IMR-90 (cell line): ENCODE results near the gene ITPR2. TPM values are rescaled to one million over a fixed set of nuclear protein-coding genes. Genes with fewer than 3 reads are reported as not detected.

ENCODE experiments used
- ATAC-seq: fragments of 200-7000 bp; cut with Tn5 transposase; 2 replicates; pipeline ENCODE4 v1.9.1; 2020; ENCODE audit warnings: low read depth, mild to moderate bottlenecking, moderate library complexity
- BruUV-seq: library from RNA; stranded (reverse); fragments of 400-500 nt; replicated peaks from 2 replicates; lab custom pipeline; 2021; lab: Mats Ljungman, UMichigan
- CTCF ChIA-PET: fragments of 300-600 bp; formaldehyde crosslinking; extraction: SDS; loops from one replicate; lab custom pipeline; 2021; ENCODE audit warnings: antibody characterized with exemption; lab: Yijun Ruan, JAX
- POLR2A ChIA-PET: fragments of 300-600 bp; sonication (Branson Sonifier 250); formaldehyde crosslinking; loops from one replicate; lab custom pipeline; 2022; ENCODE audit warnings: antibody characterized with exemption; ENCODE audit not compliant: unreplicated experiment; lab: Charles Lee
- DNase-seq: peaks from one replicate; pipeline ENCODE4 v3.0.0; 2013
- H2AFZ ChIP-seq: replicated peaks from 2 replicates; pipeline ENCODE3; 2013; ENCODE audit warnings: low read length, mild to moderate bottlenecking; ENCODE audit not compliant: poor library complexity
- H2AK5ac ChIP-seq: 2 replicates; pipeline ENCODE4 v1.6.1; 2013; ENCODE audit warnings: low read depth, low read length, inconsistent platforms
- H2AK9ac ChIP-seq: replicated peaks from 2 replicates; pipeline ENCODE3; 2013; ENCODE audit warnings: mild to moderate bottlenecking, low read depth, low read length, moderate library complexity; ENCODE audit not compliant: poor library complexity
- H2BK120ac ChIP-seq: 2 replicates; pipeline ENCODE4 v1.6.1; 2013; ENCODE audit warnings: low read depth, low read length, inconsistent platforms
- H2BK15ac ChIP-seq: 3 replicates; pipeline ENCODE4 v1.6.1; 2013; ENCODE audit warnings: low read depth, low read length, inconsistent platforms
- H2BK20ac ChIP-seq: 2 replicates; pipeline ENCODE4 v1.6.1; 2013; ENCODE audit warnings: low read depth, mild to moderate bottlenecking, inconsistent platforms, low read length, moderate library complexity
- H2BK5ac ChIP-seq: 2 replicates; pipeline ENCODE4 v1.6.1; 2013; ENCODE audit warnings: mild to moderate bottlenecking, low read depth, low read length, inconsistent platforms; ENCODE audit not compliant: poor library complexity, severe bottlenecking
- H3K14ac ChIP-seq: replicated peaks from 2 replicates; pipeline ENCODE4 v1.6.1; 2013; ENCODE audit warnings: low read depth, low read length, inconsistent platforms
- H3K18ac ChIP-seq: 2 replicates; pipeline ENCODE4 v1.6.1; 2013; ENCODE audit warnings: low read depth, low read length, control low read depth
- H3K23ac ChIP-seq: 2 replicates; pipeline ENCODE4 v1.6.1; 2013; ENCODE audit warnings: low read depth, low read length, inconsistent platforms
- H3K27ac ChIP-seq: 2 replicates; pipeline ENCODE4 v1.5.1; 2013; ENCODE audit warnings: mild to moderate bottlenecking, control low read depth, low read length; ENCODE audit not compliant: insufficient read depth
- H3K27me3 ChIP-seq: 2 replicates; pipeline ENCODE4 v1.6.1; 2013; ENCODE audit warnings: low read length; ENCODE audit not compliant: control insufficient read depth, insufficient read depth
- H3K36me3 ChIP-seq: 2 replicates; pipeline ENCODE4 v1.6.1; 2013; ENCODE audit warnings: low read length, mixed read lengths; ENCODE audit not compliant: control insufficient read depth, insufficient read depth
- H3K4ac ChIP-seq: 2 replicates; pipeline ENCODE4 v1.6.1; 2013; ENCODE audit warnings: low read depth, low read length, inconsistent platforms
- H3K4me1 ChIP-seq: 2 replicates; pipeline ENCODE4 v1.6.1; 2013; ENCODE audit warnings: low read length, mixed read lengths; ENCODE audit not compliant: control insufficient read depth, insufficient read depth
- H3K4me2 ChIP-seq: 2 replicates; pipeline ENCODE4 v1.6.1; 2013; ENCODE audit warnings: low read depth, mild to moderate bottlenecking, control low read depth, low read length, moderate library complexity
- H3K4me3 ChIP-seq: 2 replicates; pipeline ENCODE4 v1.5.1; 2013; ENCODE audit warnings: low read depth, mild to moderate bottlenecking, control low read depth, low read length, moderate library complexity; ENCODE audit not compliant: insufficient read depth
- H3K56ac ChIP-seq: 2 replicates; pipeline ENCODE4 v1.6.1; 2013; ENCODE audit warnings: low read length, inconsistent platforms; ENCODE audit not compliant: insufficient read depth; ENCODE audit errors: extremely low read depth
- H3K79me1 ChIP-seq, 2 experiments: 2 replicates each; pipeline ENCODE4 v1.6.1; 2013; ENCODE audit warnings: low read length in 2 of 2, inconsistent platforms in 1 of 2, low read depth in 1 of 2
- H3K9ac ChIP-seq: 2 replicates; pipeline ENCODE4 v1.6.1; 2013; ENCODE audit warnings: low read depth, low read length, control low read depth
- H3K9me1 ChIP-seq: 2 replicates; pipeline ENCODE4 v1.6.1; 2013; ENCODE audit warnings: low read length, inconsistent platforms; ENCODE audit not compliant: insufficient read depth
- H3K9me3 ChIP-seq: 2 replicates; pipeline ENCODE4 v1.6.1; 2013; ENCODE audit warnings: low read length; ENCODE audit not compliant: control insufficient read depth, insufficient read depth
- H4K20me1 ChIP-seq: 2 replicates; pipeline ENCODE4 v1.6.1; 2013; ENCODE audit warnings: low read length, inconsistent platforms; ENCODE audit not compliant: insufficient read depth
- H4K5ac ChIP-seq: 2 replicates; pipeline ENCODE4 v1.6.1; 2013; ENCODE audit warnings: mild to moderate bottlenecking, low read depth, low read length, control low read depth
- H4K8ac ChIP-seq, 2 experiments: 2 replicates each; pipeline ENCODE4 v1.6.1; 2013; ENCODE audit warnings: low read depth in 2 of 2, low read length in 2 of 2, control low read depth in 1 of 2, inconsistent platforms in 1 of 2
- H4K91ac ChIP-seq: 2 replicates; pipeline ENCODE4 v1.6.1; 2013; ENCODE audit warnings: low read depth, low read length, inconsistent platforms; ENCODE audit not compliant: insufficient read depth
- BHLHE40 ChIP-seq: fragments of 150-350 bp; IDR thresholded peaks from 2 replicates; pipeline ENCODE4 v1.6.1; 2016; ENCODE audit warnings: mild to moderate bottlenecking, low read depth, low read length
- CEBPB ChIP-seq: IDR thresholded peaks from 2 replicates; pipeline ENCODE4 v1.6.1; 2012; ENCODE audit warnings: low read depth, low read length, improper control_type of control experiment
- CTCF ChIP-seq: conservative IDR thresholded peaks from 2 replicates; pipeline ENCODE4 v1.5.1; 2012; ENCODE audit warnings: mild to moderate bottlenecking, low read depth, low read length, improper control_type of control experiment
- FOS ChIP-seq: fragments of 150-350 bp; IDR thresholded peaks from 2 replicates; pipeline ENCODE4 v1.6.1; 2016; ENCODE audit warnings: low read depth, low read length
- POLR2A ChIP-seq: IDR thresholded peaks from 2 replicates; pipeline ENCODE4 v1.6.1; 2012; ENCODE audit warnings: mild to moderate bottlenecking, low read depth, low read length
- USF2 ChIP-seq: fragments of 150-350 bp; IDR thresholded peaks from 2 replicates; pipeline ENCODE4 v1.6.1; 2017; ENCODE audit warnings: mild to moderate bottlenecking, antibody characterized with exemption, low read length, low read depth
- WGBS, 2 experiments: methylation state at CpG; one replicate each; pipeline versions ENCODE4 v1.1.5 to v1.1.7; 2013; ENCODE audit warnings: missing lambda C conversion rate in 2 of 2; ENCODE audit not compliant: insufficient read length in 1 of 2; ENCODE audit errors: extremely low coverage in 2 of 2; 5-methylcytosine and 5-hydroxymethylcytosine counted together
- dilution Hi-C: fragments of 300-500 bp; cut with HindIII; formaldehyde crosslinking; loops from one replicate; pipeline ENCODE4 v1.14.3; 2018; ENCODE audit warnings: low sequenced_read_pairs; ENCODE audit not compliant: unreplicated experiment
- in situ Hi-C: fragments of 300-500 bp; cut with MboI; formaldehyde crosslinking; loops from 3 replicates; pipeline ENCODE4 v1.14.3; 2019; ENCODE audit warnings: low sequenced_read_pairs, inconsistent platforms, mixed read lengths
- intact Hi-C: fragments of 100-400 bp; cut with micrococcal nuclease; formaldehyde crosslinking; loops from 2 replicates; pipeline ENCODE4 v1.10.0; 2022
- polyA plus RNA-seq, 3 experiments: library from polyadenylated mRNA; depleted of rRNA; stranded (reverse); fragments of >200 nt; gene quantifications; 2 replicates each; pipeline ENCODE4 v1.2.3, GENCODE V29; 2012; ENCODE audit warnings: low replicate concordance in 1 of 3
- total RNA-seq: library from RNA; depleted of rRNA; stranded (reverse); fragments of >200 nt; gene quantifications from 2 replicates; pipeline ENCODE4 v1.2.3, GENCODE V29; 2012

ITPR2 gene
- total and polyA plus RNA-seq, 2 of the 4 experiments (the other 2 are of a cell fraction) = 1.2 to 9.0 TPM

GRCh38 chr12:26798023-26798422 is 35.0 kb downstream of the ITPR2 start:
- H3K27ac ChIP-seq = no peak overlapping the region
- DNase-seq = peak; percentile 92

More at GRCh38 chr12:26798023-26798422, 35.0 kb downstream of the ITPR2 start:
- Histone ChIP-seq H2BK5ac (no peak overlapping the region), H2AK5ac (no peak overlapping the region), H3K56ac (no peak overlapping the region), H3K36me3 (no peaks in the 10 kb centered on the region; the same call in 1 of the 2 replicates), H4K8ac (no peak overlapping the region), H3K18ac (no peak overlapping the region), H3K4me2 (peak overlapping the region; percentile 34; the same call in 1 of the 2 replicates), H3K14ac (no peak overlapping the region), H3K9ac (no peak overlapping the region), H3K4me1 (no peaks in the 10 kb centered on the region; the same call in 1 of the 2 replicates), H2BK120ac (no peak overlapping the region), H2BK20ac (no peak overlapping the region), H3K9me3 (no peaks in the 10 kb centered on the region), H3K79me1 (no peaks in the 10 kb centered on the region), H3K4me3 (no peak overlapping the region), H3K23ac (no peak overlapping the region), H2AK9ac (no peak overlapping the region), H2AFZ (no peak overlapping the region), H4K91ac (no peak overlapping the region), H3K9me1 (no peaks in the 10 kb centered on the region), H4K20me1 (no peaks in the 10 kb centered on the region), H4K5ac (no peak overlapping the region), H3K4ac (no peak overlapping the region), H2BK15ac (no peak overlapping the region), H3K27me3 (no peaks in the 10 kb centered on the region)
- no CpG with 5 or more reads among the region's 6 CpGs for WGBS, 2 experiments
- ChIA-PET POLR2A (no interaction called here), CTCF (interaction anchor here (0.9 kb wide), 1 partner anchor 35 kb away, joined by 3 read pairs; the partner anchor contains the start of gene ITPR2)
- intact Hi-C loops (no loop called here), in situ Hi-C loops (no loop called here), dilution Hi-C loops (no loop called here)
- TF ChIP-seq BHLHE40 = peak; percentile 73
- no peak for TF ChIP-seq POLR2A
- TF ChIP-seq USF2 = no peak
- no peak for TF ChIP-seq CEBPB
- TF ChIP-seq CTCF = no peak
- TF ChIP-seq FOS = no peak
- no TSS peak for BruUV-seq
- peak; percentile 91 for ATAC-seq
